ENCODE results near the gene SLCO2B1. TPM values are rescaled to one million over a fixed set of nuclear protein-coding genes. Genes with fewer than 3 reads are reported as not detected.

The SLCO2B1 gene
- total and polyA plus RNA-seq, 4 donors, result 52.7 to 184 (median 135) TPM

GRCh38 chr11:75160880-75161279, 10.0 kb downstream of the SLCO2B1 start (continued):
- no peak for TF ChIP-seq FOXA2 (IDR thresholded peaks at IDR 0.05)

- Histone ChIP-seq H3K27me3 (ENCODE audit: control insufficient read depth in 4 of 4, insufficient read depth in 4 of 4, low read length in 3 of 4) (no peaks in the 10 kb centered on the region), H3K36me3 (ENCODE audit: control insufficient read depth in 4 of 4, insufficient read depth in 3 of 4, low read depth in 1 of 4, low read length in 3 of 4) (peaks cover 3 to 10% (median 5%) of the 10 kb centered on the region in 4 donors), H3K9me3 (ENCODE audit: control insufficient read depth in 4 of 4, low read length in 3 of 4) (no peaks in the 10 kb centered on the region), H3K27ac (ENCODE audit: low read depth in 1 of 2, low read length in 2 of 2) (peak overlapping the region; percentile 58 to 64), H3K4me3 (ENCODE audit: low read depth in 1 of 3, low read length in 3 of 3) (peak overlapping the region; percentile 25 to 88 (median 54)), H3K9ac (ENCODE audit: low read depth in 1 of 2, low read length in 2 of 2) (peak overlapping the region; percentile 40 to 97), H3K4me1 (ENCODE audit: control insufficient read depth in 4 of 4, insufficient read depth in 4 of 4, low read length in 3 of 4) (peaks cover 13 to 94% (median 80%) of the 10 kb centered on the region in 4 donors)
- DNase-seq (ENCODE audit: low spot score), result no peak
- 38% methylated on average over 5 of the region's 5 CpGs for WGBS
- TF ChIP-seq RXRA (IDR thresholded peaks at IDR 0.05) (no peak), YY1 (IDR thresholded peaks at IDR 0.05) (peak; percentile 47), HNF4A (conservative IDR thresholded peaks at IDR 0.05) (no peak)
Measured at GRCh38 chr11:75161506-75162095, 10.7 kb downstream of the SLCO2B1 start.

GRCh38 chr11:75162954-75163353, 12.0 kb downstream of the SLCO2B1 start:
- no peaks in the 10 kb centered on the region for H3K9me3 ChIP-seq (ENCODE audit: control insufficient read depth in 4 of 4, low read length in 3 of 4)
- no peak for DNase-seq (ENCODE audit: low spot score)
- H3K4me3 ChIP-seq (ENCODE audit: low read depth in 1 of 3, low read length in 3 of 3), result no peak overlapping the region
- 52% methylated on average over 7 of the region's 7 CpGs for WGBS
- peak overlapping the region; percentile 0 to 64 for H3K27ac ChIP-seq (ENCODE audit: low read depth in 1 of 2, low read length in 2 of 2)
- peaks cover 8 to 96% (median 80%) of the 10 kb centered on the region in 4 donors for H3K4me1 ChIP-seq (ENCODE audit: control insufficient read depth in 4 of 4, insufficient read depth in 4 of 4, low read length in 3 of 4)
- TF ChIP-seq FOXA1 (IDR thresholded peaks at IDR 0.05) (no peak), RXRA (IDR thresholded peaks at IDR 0.05) (peak in 1 of 2 donors; percentile 12), HNF4A (conservative IDR thresholded peaks at IDR 0.05) (peak; percentile 4 to 22), NR2F2 (IDR thresholded peaks at IDR 0.05) (no peak), REST (IDR thresholded peaks at IDR 0.05) (no peak), MAX (IDR thresholded peaks at IDR 0.05) (no peak), YY1 (IDR thresholded peaks at IDR 0.05) (no peak)
- H3K36me3 ChIP-seq (ENCODE audit: control insufficient read depth in 4 of 4, insufficient read depth in 3 of 4, low read depth in 1 of 4, low read length in 3 of 4), result peaks cover 5 to 18% (median 8%) of the 10 kb centered on the region in 4 donors
- H3K27me3 ChIP-seq (ENCODE audit: control insufficient read depth in 4 of 4, insufficient read depth in 4 of 4, low read length in 3 of 4), result no peaks in the 10 kb centered on the region
- H3K9ac ChIP-seq (ENCODE audit: low read depth in 1 of 2, low read length in 2 of 2), result no peak overlapping the region

- Histone ChIP-seq H3K4me1 (ENCODE audit: control insufficient read depth in 4 of 4, insufficient read depth in 4 of 4, low read length in 3 of 4) (peaks cover 14 to 96% (median 81%) of the 10 kb centered on the region in 4 donors), H3K27me3 (ENCODE audit: control insufficient read depth in 4 of 4, insufficient read depth in 4 of 4, low read length in 3 of 4) (no peaks in the 10 kb centered on the region), H3K4me3 (ENCODE audit: low read depth in 1 of 3, low read length in 3 of 3) (peak overlapping the region in 1 of 3 donors; percentile 9), H3K9ac (ENCODE audit: low read depth in 1 of 2, low read length in 2 of 2) (peak overlapping the region in 1 of 2 donors; percentile 60), H3K27ac (ENCODE audit: low read depth in 1 of 2, low read length in 2 of 2) (peak overlapping the region; percentile 62 to 64), H3K9me3 (ENCODE audit: control insufficient read depth in 4 of 4, low read length in 3 of 4) (no peaks in the 10 kb centered on the region), H3K36me3 (ENCODE audit: control insufficient read depth in 4 of 4, insufficient read depth in 3 of 4, low read depth in 1 of 4, low read length in 3 of 4) (peaks cover 5 to 18% (median 9%) of the 10 kb centered on the region in 4 donors)
- 37% methylated on average over 25 of the region's 25 CpGs for WGBS
- TF ChIP-seq ZBTB33 (IDR thresholded peaks at IDR 0.05), result no peak
- TF ChIP-seq JUND (IDR thresholded peaks at IDR 0.05), result no peak
- peak; percentile 6 for TF ChIP-seq MAX (IDR thresholded peaks at IDR 0.05)
- TF ChIP-seq HNF4A (conservative IDR thresholded peaks at IDR 0.05), result peak in 1 of 2 donors; percentile 32
- no peak for TF ChIP-seq GABPA (IDR thresholded peaks at IDR 0.05 in 1 of 2, conservative IDR thresholded peaks at IDR 0.05 in 1 of 2)
- no peak for DNase-seq (ENCODE audit: low spot score)
Measured at GRCh38 chr11:75163921-75164849, 13.3 kb downstream of the SLCO2B1 start.

Measured in liver (tissue), 9 donors.